ENCODE data around the gene FGF5. TPM values are rescaled to one million over a fixed set of nuclear protein-coding genes. Genes with fewer than 3 reads are reported as not detected.

The FGF5 gene
- total RNA-seq, 3 donors from 2014 or later (not counting 1 experiment from before 2014, with no cell fraction given): 0.09 TPM; not detected in 1

DNA sequence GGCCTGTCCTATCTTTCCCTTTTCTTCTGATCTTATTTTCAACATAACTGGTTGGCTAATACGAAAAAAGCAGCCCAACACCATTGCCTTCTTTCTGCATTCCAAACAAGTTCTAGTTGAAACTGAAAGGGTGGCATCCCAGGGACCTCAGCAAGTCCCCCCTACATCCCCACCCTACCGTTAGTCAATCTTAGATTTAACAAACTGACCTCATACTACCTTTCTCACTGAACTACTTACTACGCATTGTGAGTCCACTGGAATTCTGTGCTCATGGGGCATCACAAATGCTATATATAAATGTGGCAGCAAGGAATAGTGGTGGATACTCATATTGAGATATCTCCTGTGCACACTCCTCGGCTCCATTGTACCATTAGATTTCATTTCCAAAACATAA, 33.1 kb upstream of the FGF5 start:
- Histone ChIP-seq H3K4me3 (ENCODE audit: low read length) (no peak overlapping the region), H3K36me3 (ENCODE audit: control insufficient read depth, insufficient read depth, low read length) (no peaks in the 10 kb centered on the region), H3K27me3 (ENCODE audit: control insufficient read depth, insufficient read depth, low read length) (peaks cover 5% of the 10 kb centered on the region), H3K4me1 (ENCODE audit: control insufficient read depth, insufficient read depth, low read length) (no peaks in the 10 kb centered on the region), H3K27ac (ENCODE audit: low read length) (no peak overlapping the region), H3K9me3 (ENCODE audit: control insufficient read depth, insufficient read depth, low read length) (no peaks in the 10 kb centered on the region)
- no peaks in the 10 kb centered on the region for H3K36me3 Mint-ChIP-seq
- no peaks in the 10 kb centered on the region for H3K4me1 Mint-ChIP-seq
- no peak for ATAC-seq
- WGBS (ENCODE audit: insufficient coverage): 90% methylated on average over 3 of the region's 4 CpGs
- DNase-seq: no peak
- H3K4me3 Mint-ChIP-seq: no peak overlapping the region
- intact Hi-C loops (cut with micrococcal nuclease): no loop called here
- H3K27ac Mint-ChIP-seq: no peak overlapping the region
- peaks cover 15 to 20% of the 10 kb centered on the region in 2 donors for H3K27me3 Mint-ChIP-seq (ENCODE audit: low read depth in 2 of 2)
- TF ChIP-seq, protein P1, sequence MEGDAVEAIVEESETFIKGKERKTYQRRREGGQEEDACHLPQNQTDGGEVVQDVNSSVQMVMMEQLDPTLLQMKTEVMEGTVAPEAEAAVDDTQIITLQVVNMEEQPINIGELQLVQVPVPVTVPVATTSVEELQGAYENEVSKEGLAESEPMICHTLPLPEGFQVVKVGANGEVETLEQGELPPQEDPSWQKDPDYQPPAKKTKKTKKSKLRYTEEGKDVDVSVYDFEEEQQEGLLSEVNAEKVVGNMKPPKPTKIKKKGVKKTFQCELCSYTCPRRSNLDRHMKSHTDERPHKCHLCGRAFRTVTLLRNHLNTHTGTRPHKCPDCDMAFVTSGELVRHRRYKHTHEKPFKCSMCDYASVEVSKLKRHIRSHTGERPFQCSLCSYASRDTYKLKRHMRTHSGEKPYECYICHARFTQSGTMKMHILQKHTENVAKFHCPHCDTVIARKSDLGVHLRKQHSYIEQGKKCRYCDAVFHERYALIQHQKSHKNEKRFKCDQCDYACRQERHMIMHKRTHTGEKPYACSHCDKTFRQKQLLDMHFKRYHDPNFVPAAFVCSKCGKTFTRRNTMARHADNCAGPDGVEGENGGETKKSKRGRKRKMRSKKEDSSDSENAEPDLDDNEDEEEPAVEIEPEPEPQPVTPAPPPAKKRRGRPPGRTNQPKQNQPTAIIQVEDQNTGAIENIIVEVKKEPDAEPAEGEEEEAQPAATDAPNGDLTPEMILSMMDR (IDR thresholded peaks at IDR 0.05): no peak
- no peaks in the 10 kb centered on the region for H3K9me3 Mint-ChIP-seq

DNA sequence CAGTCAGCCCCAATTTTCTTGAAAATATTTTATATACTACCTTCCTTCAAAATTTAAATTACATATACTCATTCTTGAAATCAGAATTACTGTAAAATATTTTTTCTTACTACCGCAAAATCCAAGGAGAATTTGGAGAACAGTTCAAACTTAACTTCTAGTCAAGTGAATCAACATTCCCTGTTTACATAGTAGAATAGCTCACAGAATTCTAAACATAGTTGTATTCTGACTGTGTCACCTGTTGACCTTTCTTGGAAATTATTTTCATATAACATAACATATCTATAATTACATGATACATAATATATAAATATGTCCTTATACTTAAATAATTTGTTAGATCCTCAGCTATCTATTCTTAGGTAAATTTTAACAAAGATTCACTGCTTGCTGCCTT, 31.0 kb upstream of the FGF5 start:
- intact Hi-C loops (cut with micrococcal nuclease): no loop called here
- no peaks in the 10 kb centered on the region for H3K9me3 Mint-ChIP-seq
- H3K4me3 Mint-ChIP-seq: no peak overlapping the region
- TF ChIP-seq, protein P1 (IDR thresholded peaks at IDR 0.05): no peak
- no peaks in the 10 kb centered on the region for H3K36me3 ChIP-seq (ENCODE audit: control insufficient read depth, insufficient read depth, low read length)
- H3K27me3 Mint-ChIP-seq (ENCODE audit: low read depth in 2 of 2): peaks cover 7 to 19% of the 10 kb centered on the region in 2 donors
- no peaks in the 10 kb centered on the region for H3K4me1 Mint-ChIP-seq
- H3K27ac ChIP-seq (ENCODE audit: low read length): no peak overlapping the region
- H3K4me1 ChIP-seq (ENCODE audit: control insufficient read depth, insufficient read depth, low read length): no peaks in the 10 kb centered on the region
- H3K9me3 ChIP-seq (ENCODE audit: control insufficient read depth, insufficient read depth, low read length): no peaks in the 10 kb centered on the region
- H3K27ac Mint-ChIP-seq: no peak overlapping the region
- peaks cover 2% of the 10 kb centered on the region for H3K27me3 ChIP-seq (ENCODE audit: control insufficient read depth, insufficient read depth, low read length)
- ATAC-seq: no peak
- no peak for DNase-seq
- WGBS (ENCODE audit: insufficient coverage): 100% methylated on average over 1 of the region's 1 CpG
- no peak overlapping the region for H3K4me3 ChIP-seq (ENCODE audit: low read length)
- no peaks in the 10 kb centered on the region for H3K36me3 Mint-ChIP-seq

DNA sequence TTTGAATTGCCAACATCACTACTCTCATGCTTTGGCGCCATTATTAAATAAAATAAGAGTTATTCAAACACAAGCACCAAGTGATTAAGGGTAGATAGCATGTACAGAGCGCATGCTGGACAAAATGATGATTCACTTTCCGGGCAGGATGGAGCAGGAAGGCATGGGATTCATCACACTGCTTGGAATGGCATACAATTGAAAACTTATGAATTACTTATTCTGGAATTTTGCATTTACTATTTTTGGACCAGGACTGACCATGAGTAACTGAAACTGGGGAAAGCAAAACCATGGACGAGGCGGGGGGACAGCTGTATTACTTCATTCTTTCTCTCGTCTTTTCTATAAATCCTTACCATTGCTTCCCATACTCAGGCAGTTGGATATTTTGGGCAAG, 28.5 kb upstream of the FGF5 start:
- TF ChIP-seq, protein P1 (IDR thresholded peaks at IDR 0.05): no peak
- H3K9me3 ChIP-seq (ENCODE audit: control insufficient read depth, insufficient read depth, low read length): no peaks in the 10 kb centered on the region
- Mint-ChIP-seq H3K4me3 (no peak overlapping the region), H3K27me3 (ENCODE audit: low read depth in 2 of 2) (peaks cover 6 to 19% of the 10 kb centered on the region in 2 donors), H3K27ac (no peak overlapping the region), H3K4me1 (no peaks in the 10 kb centered on the region), H3K36me3 (no peaks in the 10 kb centered on the region), H3K9me3 (no peaks in the 10 kb centered on the region)
- 88% methylated on average over 4 of the region's 6 CpGs for WGBS (ENCODE audit: insufficient coverage)
- peaks cover 2% of the 10 kb centered on the region for H3K27me3 ChIP-seq (ENCODE audit: control insufficient read depth, insufficient read depth, low read length)
- no peak overlapping the region for H3K4me3 ChIP-seq (ENCODE audit: low read length)
- no peak for ATAC-seq
- no peaks in the 10 kb centered on the region for H3K4me1 ChIP-seq (ENCODE audit: control insufficient read depth, insufficient read depth, low read length)
- no peak overlapping the region for H3K27ac ChIP-seq (ENCODE audit: low read length)
- no peak for DNase-seq
- intact Hi-C loops (cut with micrococcal nuclease): no loop called here
- no peaks in the 10 kb centered on the region for H3K36me3 ChIP-seq (ENCODE audit: control insufficient read depth, insufficient read depth, low read length)

DNA sequence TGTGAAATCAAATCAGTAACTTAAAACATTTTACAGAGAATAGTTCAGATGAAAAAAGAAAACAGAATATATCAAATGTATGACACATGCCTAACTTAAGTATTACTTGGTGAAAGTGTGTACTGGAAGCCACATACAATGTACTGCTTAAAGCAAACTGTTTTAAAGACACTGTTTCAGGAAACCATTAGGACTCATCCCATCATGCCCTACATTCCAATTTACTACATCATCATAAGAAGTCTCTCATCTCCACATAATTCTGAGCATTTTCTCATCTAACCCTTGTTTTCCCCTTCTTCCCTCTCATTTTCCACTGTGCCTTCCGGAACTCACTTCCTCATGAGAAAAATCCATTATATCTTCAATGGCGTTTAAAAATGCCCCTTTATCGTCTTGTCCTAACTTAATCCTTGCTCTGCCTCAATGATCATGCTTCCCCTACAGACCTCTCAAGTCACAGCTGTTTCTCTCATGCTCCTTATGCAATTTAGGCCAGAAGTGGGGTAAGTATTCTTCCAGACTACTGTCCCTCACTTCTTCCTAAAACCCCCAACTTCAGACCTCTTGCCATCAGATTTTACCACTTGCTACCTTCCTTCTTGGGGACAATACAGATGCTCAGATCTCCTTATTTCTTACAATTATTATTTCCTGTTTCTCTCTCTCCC, 26.8 kb upstream of the FGF5 start:
- H3K9me3 Mint-ChIP-seq: no peaks in the 10 kb centered on the region
- no peak for DNase-seq
- intact Hi-C loops (cut with micrococcal nuclease): no loop called here
- peaks cover 7% of the 10 kb centered on the region in 2 donors for H3K27me3 Mint-ChIP-seq (ENCODE audit: low read depth in 2 of 2)
- no peaks in the 10 kb centered on the region for H3K27me3 ChIP-seq (ENCODE audit: control insufficient read depth, insufficient read depth, low read length)
- H3K4me1 Mint-ChIP-seq: no peaks in the 10 kb centered on the region
- H3K36me3 Mint-ChIP-seq: no peaks in the 10 kb centered on the region
- H3K4me3 Mint-ChIP-seq: no peak overlapping the region
- 90% methylated on average over 3 of the region's 3 CpGs for WGBS (ENCODE audit: insufficient coverage)
- TF ChIP-seq, protein P1 (IDR thresholded peaks at IDR 0.05): no peak
- no peaks in the 10 kb centered on the region for H3K9me3 ChIP-seq (ENCODE audit: control insufficient read depth, insufficient read depth, low read length)
- no peaks in the 10 kb centered on the region for H3K4me1 ChIP-seq (ENCODE audit: control insufficient read depth, insufficient read depth, low read length)
- no peak overlapping the region for H3K27ac ChIP-seq (ENCODE audit: low read length)
- H3K4me3 ChIP-seq (ENCODE audit: low read length): no peak overlapping the region
- ATAC-seq: no peak
- no peak overlapping the region for H3K27ac Mint-ChIP-seq
- no peaks in the 10 kb centered on the region for H3K36me3 ChIP-seq (ENCODE audit: control insufficient read depth, insufficient read depth, low read length)
